Chondrocyte (in vitro differentiated cells): Measurements from ENCODE around the gene COL4A2. TPM values are rescaled to one million over a fixed set of nuclear protein-coding genes. Genes with fewer than 3 reads are reported as not detected.
"Not testable (repeated sequence)": the region's sequence is repeated elsewhere in the genome, so short reads cannot be mapped to it uniquely, and the experiment has no call there.

Experiments used
- DNase-seq: peaks from one replicate; pipeline ENCODE4 v3.0.0; 2021; ENCODE audit warnings: mixed read lengths, low spot score
- H3K27ac Mint-ChIP-seq: one replicate; pipeline ENCODE4 v1.8.0; 2021; ENCODE audit warnings: mild to moderate bottlenecking, moderate library complexity, mixed read lengths; ENCODE audit not compliant: unreplicated experiment
- H3K27me3 Mint-ChIP-seq: 2 replicates; pipeline ENCODE4 v1.8.0; 2021; ENCODE audit warnings: low read depth, mixed read lengths
- H3K36me3 Mint-ChIP-seq: 2 replicates; pipeline ENCODE4 v1.8.0; 2021; ENCODE audit warnings: low read depth, mixed read lengths
- H3K4me1 Mint-ChIP-seq: 2 replicates; pipeline ENCODE4 v1.8.0; 2021; ENCODE audit warnings: low read depth, mild to moderate bottlenecking, mixed read lengths
- H3K4me3 Mint-ChIP-seq: one replicate; pipeline ENCODE4 v1.8.0; 2021; ENCODE audit warnings: mild to moderate bottlenecking, moderate library complexity, mixed read lengths; ENCODE audit not compliant: unreplicated experiment
- H3K9me3 Mint-ChIP-seq: 2 replicates; pipeline ENCODE4 v1.8.0; 2021; ENCODE audit warnings: low read depth, mixed read lengths
- CTCF ChIP-seq: fragments of 200-600 bp; sonication (generic); IDR thresholded peaks from 2 replicates; pipeline ENCODE4 v1.5.0; 2021; ENCODE audit warnings: antibody characterized with exemption, mild to moderate bottlenecking, moderate library complexity
- total RNA-seq: library from RNA; stranded (reverse); gene quantifications from 3 replicates; pipeline ENCODE4 v1.2.1, GENCODE V29; 2021

COL4A2 gene
- total RNA-seq, 1 donor from 2014 or later: 2,366 TPM

DNA sequence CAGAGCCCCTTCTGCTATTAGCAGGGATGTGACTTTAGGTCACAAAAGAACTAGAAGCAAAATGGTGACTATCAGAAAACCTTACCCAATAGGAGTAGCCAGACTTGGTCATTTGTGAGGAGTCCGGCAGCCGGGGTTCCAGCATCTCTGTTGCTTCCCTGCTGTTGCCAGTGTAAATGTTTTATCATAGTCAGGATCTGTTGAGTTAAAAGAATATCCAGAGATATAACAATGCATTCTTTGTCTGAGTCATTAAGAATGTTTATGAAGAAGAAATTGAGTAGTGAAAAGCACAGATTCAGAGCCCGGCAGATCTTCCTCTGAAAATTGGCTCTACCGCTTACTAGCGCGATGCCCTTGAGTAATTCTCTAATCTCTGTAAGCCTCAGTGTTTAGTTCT, 84.2 kb downstream of the COL4A2 start:
- H3K27me3 Mint-ChIP-seq: no peaks in the 10 kb centered on the region
- H3K4me1 Mint-ChIP-seq: peaks cover 97% of the 10 kb centered on the region
- no peak overlapping the region for H3K4me3 Mint-ChIP-seq
- H3K9me3 Mint-ChIP-seq: no peaks in the 10 kb centered on the region
- TF ChIP-seq CTCF: no peak
- H3K27ac Mint-ChIP-seq: peak overlapping the region; percentile 98
- peaks cover 26% of the 10 kb centered on the region for H3K36me3 Mint-ChIP-seq
- DNase-seq: no peak

- Mint-ChIP-seq H3K4me3 (no peak overlapping the region), H3K27ac (peak overlapping the region; percentile 98), H3K4me1 (peaks cover 100% of the 10 kb centered on the region), H3K27me3 (no peaks in the 10 kb centered on the region), H3K36me3 (peaks cover 26% of the 10 kb centered on the region), H3K9me3 (no peaks in the 10 kb centered on the region)
- no peak for DNase-seq
- TF ChIP-seq CTCF: peak; percentile 36
Observed at GRCh38 chr13:110392510-110393240, 85.6 kb downstream of the COL4A2 start.

GRCh38 chr13:110393761-110394160, 86.7 kb downstream of the COL4A2 start:
- Mint-ChIP-seq H3K27me3 (no peaks in the 10 kb centered on the region), H3K4me1 (peaks cover 100% of the 10 kb centered on the region), H3K36me3 (peaks cover 27% of the 10 kb centered on the region), H3K4me3 (no peak overlapping the region), H3K9me3 (no peaks in the 10 kb centered on the region), H3K27ac (peak overlapping the region; percentile 98)
- no peak for DNase-seq
- TF ChIP-seq CTCF: no peak

DNA sequence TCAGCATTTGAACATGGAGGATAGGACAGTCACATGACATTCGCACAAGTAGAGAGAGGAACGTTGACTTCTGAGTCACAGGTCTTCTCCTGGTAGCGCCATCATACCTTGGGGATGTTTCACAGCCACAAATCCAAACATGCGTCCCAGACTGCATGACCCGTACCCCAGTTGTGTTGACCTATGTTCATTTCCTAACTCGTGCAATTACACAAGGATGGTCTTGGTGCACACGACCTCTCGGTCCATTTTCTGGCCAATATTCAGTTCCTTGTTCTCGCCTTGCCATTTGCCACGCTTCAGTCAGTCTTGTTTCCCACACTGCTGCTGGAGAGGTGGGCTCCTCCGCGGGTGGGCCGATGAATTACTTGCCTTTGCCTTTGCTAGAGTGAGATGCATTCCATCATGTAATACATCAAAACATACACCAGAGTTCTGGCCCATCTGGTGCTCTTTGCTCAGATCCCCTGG, 87.3 kb downstream of the COL4A2 start:
- DNase-seq: no peak
- Mint-ChIP-seq H3K27me3 (no peaks in the 10 kb centered on the region), H3K4me1 (peaks cover 100% of the 10 kb centered on the region), H3K36me3 (peaks cover 22% of the 10 kb centered on the region), H3K9me3 (no peaks in the 10 kb centered on the region), H3K4me3 (no peak overlapping the region), H3K27ac (peak overlapping the region; percentile 98)
- TF ChIP-seq CTCF: no peak

DNA sequence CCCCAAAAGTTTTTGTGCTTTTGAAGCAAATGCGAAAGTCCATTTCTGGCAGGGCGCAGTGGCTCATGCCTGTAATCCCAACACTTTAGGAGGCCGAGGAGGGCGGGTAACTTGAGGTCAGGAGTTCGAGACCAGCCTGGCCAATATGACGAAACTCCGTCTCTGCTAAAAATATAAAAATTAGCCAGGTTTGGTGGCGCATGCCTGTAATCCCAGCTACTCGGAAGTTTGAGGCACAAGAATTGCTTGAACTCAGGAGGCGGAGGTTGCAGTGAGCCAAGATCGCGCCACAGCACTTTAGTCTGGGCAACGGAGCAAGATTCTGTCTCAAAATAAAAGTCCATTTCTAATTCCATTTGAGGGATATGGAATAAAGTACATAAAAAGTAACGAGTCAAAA, 88.5 kb downstream of the COL4A2 start:
- H3K9me3 Mint-ChIP-seq, H3K4me3 Mint-ChIP-seq, H3K27me3 Mint-ChIP-seq, DNase-seq: not testable (repeated sequence)
- peaks cover 19% of the 10 kb centered on the region for H3K36me3 Mint-ChIP-seq
- H3K27ac Mint-ChIP-seq: peak overlapping the region; percentile 98
- H3K4me1 Mint-ChIP-seq: peaks cover 100% of the 10 kb centered on the region

- peaks cover 98% of the 10 kb centered on the region for H3K4me1 Mint-ChIP-seq
- no peak for DNase-seq
- TF ChIP-seq CTCF: no peak
- peaks cover 18% of the 10 kb centered on the region for H3K36me3 Mint-ChIP-seq
- no peaks in the 10 kb centered on the region for H3K9me3 Mint-ChIP-seq
- peak overlapping the region; percentile 29 for H3K4me3 Mint-ChIP-seq
- H3K27me3 Mint-ChIP-seq: no peaks in the 10 kb centered on the region
- peak overlapping the region; percentile 98 for H3K27ac Mint-ChIP-seq
Observed at GRCh38 chr13:110396476-110396875, 89.4 kb downstream of the COL4A2 start.
